ENCODE results near the gene EIF2B2.

The EIF2B2 gene

DNA sequence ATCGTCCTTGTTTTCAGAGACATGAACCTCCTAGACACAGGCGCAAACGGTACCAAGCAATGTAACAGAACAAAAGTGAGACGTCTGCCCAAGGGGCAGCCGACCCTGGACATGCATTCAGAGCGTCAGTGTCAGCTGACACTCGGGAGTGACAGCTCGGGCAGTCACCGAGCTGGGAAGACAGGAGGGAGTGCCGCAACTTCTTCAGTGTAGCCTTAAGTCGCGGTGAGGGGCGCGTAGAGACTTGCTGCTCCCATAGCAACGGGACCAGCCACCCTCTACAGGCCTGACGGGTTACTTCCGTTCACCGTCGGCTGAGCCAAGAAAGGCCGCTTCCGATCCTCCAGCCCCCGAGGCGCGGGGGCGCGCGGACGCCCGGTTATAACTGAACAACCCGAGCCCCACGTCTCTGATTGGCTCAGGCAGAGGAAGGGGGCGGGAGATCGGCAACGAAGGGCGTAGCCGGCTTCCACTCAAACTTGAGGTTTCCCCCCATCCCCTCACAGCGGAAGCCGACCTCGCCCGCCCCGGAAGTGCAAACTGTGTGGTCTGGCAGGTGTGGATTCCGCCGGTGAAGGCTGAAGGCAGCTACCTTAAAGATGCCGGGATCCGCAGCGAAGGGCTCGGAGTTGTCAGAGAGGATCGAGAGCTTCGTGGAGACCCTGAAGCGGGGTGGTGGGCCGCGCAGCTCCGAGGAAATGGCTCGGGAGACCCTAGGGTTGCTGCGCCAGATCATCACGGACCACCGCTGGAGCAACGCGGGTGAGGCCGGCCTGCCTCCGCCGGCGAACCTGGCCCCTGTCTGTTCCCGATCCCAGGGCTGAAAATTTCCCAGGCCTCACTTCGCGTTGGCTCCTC, at the start of gene EIF2B2:
Gene EIF2B2 (plus strand): TSS at position 530 of the 858 bp plus-strand sequence. CDS start 70 bp downstream, at position 600.
- peak; percentile 97 for DNase-seq (ENCODE audit: low spot score)

DNA sequence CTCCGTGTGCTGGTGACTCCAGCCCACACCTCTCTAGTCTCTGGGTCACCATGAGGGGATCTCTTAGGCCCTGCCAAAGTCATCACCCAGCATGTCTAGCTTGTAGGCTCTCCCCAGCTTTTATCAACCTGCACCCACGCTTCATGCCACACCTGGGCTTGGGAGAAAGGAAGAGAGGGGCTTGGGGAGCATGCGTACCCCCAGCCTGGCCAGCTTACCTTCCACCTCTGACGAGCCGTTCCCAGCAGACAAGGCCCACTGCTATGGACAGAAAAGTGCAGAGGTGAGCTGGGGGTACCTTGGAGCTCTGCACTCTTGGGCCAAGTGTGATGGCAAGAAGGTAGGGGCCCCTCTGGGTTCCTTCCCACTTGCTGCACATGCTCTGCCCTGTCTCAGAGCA, 49.0 kb upstream of the EIF2B2 start:
- DNase-seq (ENCODE audit: low spot score), result no peak

DNA sequence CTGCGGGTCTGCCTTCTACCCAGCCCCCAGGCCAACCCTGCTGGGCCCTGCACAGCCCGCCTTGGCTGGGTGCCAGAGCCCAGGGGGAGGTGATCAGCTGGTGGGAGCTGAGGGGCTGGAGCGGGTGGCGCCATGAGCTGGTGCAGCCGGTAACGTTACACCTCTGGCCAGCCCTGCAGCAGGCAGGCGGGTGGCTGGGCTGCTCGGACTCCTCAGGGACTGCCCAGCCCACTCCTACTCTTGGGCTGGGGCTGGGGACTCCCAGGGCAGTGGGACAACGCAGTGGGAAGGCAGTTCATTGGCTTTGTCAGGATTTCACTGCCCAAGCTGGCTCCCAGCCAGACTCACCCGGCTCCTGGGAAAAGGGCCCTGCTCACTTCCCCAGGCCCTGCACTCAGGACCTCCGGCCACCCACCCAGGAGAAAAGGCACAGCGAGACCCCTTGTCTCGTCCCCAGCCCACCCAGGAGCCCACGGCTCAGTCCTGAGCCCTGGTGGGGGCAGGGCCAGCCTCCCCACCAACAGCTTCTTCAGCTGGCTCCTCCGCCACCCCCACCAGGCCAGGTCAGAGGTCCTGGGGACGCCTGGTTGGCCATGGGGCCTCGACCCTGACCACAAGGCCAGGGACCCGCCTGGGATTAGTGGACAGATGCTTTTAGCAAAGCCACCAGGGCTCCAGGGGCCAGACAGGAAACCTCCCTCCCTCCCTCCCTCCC, 48.3 kb upstream of the EIF2B2 start:
- DNase-seq (ENCODE audit: low spot score), result no peak

DNA sequence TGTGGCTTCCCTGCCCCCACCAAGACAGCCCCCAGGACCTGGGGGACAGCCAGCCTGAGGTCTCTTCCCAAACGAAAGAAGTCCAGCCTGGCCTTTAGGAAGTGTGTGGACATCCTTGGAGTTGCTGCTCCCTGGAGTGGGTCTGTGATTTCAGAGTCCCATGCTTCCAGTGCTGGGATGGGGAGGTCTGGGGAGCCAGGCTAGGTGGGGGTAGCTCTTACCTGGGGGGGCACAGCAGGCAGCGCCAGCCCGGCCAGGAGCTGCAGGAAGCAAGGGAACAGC, 47.8 kb upstream of the EIF2B2 start:
- DNase-seq (ENCODE audit: low spot score), result no peak

DNA sequence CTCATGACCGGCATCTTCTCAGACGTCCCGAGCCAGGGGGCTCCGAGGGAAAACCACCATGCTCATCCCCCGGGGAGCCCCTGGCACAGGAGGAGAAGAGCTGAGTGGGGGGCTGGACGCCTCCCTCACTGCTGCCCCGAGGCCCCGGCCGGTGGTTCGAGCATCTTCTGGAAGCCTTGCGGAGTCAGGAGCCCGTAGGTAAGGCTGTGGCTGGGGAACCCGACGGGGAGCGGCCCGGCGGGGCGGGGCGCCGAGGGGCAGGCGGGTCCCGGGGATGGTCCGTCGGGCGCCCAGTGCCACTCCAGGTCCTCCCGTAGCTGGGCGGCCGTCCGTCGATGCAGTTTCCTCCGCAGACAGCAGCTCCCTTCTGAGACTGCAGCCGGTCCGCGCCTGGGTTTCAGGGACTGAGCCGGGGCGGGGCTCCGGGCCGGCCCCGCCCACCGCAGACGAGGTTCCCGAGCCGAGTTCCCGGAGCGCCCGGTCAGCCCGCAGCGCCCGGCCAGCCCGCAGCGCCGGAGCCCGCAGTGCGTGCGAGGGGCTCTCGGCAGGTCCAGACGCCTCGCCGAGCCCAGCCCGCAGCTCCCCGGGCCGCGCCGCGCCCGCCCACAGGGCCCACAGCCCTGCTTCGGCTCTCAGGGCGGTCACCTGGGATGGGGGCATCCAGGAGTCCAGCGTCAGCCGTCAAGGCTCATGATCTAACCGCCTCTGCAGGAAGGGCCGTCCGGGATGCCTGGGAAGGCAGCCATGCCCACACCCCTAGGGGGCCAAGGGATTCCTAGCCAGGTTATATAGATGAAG, 47.3 kb upstream of the EIF2B2 start, which contains the start of gene PGF:
Gene PGF (minus strand): TSS at position 369 of the 798 bp plus-strand sequence. CDS start 355 bp downstream, at position 14.
- no peak for DNase-seq (ENCODE audit: low spot score)

DNA sequence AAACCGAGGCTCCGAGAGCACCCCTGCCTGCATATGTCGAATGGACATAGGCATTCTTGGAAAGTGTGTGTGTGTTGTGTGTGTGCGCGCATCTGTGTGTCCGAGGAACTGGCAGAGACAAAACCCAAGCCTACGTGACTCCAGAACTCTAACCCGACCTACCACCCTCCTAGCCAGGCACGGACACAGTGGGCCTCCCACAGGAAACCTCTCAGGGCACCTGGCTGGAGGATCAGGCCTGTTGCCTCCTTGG, 46.8 kb upstream of the EIF2B2 start:
- no peak for DNase-seq (ENCODE audit: low spot score)

DNA sequence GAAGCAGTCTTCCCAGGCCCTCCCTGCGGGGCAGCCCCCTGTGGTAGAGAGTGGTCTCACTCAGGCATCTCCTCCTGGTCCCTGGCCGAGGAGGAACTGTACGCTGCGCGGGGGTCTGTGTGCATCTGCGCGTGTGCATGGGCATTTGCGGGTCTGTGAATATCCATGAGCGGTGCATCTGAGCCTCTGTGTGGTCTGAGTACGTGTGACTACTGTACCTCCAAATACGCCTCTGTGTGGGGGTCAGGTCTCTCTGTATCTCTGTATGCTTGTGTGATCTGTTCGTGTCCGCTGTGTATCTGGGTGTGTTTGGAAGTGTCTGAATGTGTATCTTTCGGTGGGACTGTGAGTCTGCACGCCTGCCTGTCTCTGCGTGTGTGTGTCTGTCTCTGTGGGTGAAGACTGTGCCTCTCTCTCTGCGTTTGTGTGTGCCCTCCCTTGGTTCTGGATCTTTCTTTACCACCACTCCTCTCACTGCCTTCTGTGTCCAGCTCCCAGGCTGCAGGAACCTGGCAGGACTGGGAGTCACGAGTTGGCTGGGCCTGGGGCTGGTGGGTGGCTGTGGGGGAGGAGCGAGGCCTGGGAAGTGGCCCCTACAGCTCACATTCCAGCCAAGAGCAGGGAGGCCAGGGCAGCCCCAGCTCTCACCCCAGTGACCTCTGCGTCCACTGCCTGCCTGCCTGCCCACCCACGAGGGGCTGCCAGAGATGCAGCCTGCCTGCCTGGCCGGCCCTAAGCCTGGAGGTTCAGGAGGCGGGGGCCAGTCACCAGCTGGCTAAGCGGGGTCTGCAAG, 46.2 kb upstream of the EIF2B2 start:
- DNase-seq (ENCODE audit: low spot score), result no peak

DNA sequence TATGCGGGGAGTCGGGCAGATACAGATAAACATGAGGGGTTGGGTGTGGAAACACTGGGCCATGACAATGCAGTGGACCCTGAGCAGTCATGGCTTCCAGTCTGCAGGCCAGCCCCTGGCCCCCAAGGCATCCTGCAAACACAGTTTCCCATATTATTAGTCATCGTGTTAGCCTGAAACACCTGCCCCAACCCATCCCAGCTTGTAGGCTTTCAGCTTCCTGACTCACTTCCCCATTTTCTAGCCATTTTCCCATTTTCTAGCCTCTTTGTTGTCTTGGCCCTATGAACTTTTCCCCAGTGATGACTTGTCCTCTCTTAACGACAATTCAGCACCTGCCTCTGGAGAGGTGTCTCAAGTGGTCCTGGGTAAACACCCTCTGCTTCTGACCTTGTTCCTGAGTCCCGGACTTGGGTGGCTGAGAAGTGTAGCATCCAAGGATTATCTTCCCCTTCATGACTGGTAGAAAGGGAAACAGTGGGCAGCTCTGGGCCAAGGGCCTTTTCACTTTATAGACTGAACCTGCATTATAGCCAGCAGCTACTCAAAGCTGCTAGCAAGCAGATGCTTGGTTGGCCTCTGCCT, 43.0 kb upstream of the EIF2B2 start:
- DNase-seq (ENCODE audit: low spot score), result no peak

DNA sequence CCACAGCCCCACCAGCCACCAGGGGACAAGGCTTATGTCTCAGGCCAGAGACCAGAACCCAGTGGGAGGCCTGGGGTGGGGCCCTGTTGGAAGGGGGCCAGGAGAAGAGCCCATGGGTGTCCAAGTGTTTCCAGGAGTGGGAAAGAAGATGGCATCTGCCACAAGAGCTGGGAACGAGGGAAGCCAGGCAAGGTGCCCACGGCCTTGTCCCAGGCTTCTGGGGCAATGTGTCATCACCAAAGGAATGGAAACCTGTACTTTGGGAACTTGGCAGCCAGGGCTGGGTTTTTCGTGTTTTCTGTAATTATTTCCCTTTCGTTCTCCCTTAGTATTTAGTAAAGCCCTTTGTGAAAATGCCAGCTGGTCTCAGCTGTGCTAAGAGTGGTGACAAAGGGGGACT, 42.0 kb upstream of the EIF2B2 start:
- DNase-seq (ENCODE audit: low spot score), result no peak

DNA sequence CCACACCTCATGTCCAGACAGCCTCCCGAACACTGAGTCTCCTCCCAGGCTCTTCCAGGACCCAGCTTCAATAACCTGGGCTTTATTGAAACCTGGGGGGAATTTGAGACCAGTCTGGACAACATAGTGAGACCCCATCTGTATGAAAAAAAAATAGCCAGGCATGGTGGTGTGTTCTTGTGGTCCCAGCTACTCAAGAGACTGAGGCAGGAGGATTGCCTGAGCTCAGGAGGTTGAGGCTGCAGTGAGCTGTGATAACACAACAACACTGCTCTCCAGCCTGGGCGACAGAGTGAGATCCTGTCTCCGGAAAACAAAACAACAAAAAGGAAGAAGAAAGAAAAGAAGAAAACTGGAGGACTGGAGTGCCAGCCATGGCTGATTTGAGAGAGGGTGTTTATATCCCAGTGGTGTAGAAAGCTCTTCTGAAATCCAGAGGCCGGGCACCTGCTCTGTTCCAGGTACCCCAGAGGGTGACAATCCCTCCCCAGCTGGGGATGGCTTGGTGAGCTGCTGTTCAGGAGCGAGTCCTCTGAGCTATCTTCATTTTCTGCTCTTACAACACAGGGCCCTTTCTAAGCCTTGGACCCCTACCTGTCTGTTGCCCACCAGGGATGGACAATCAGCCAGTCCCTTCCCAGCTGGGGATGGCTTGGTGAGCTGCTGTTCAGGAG, 41.3 kb upstream of the EIF2B2 start:
- DNase-seq (ENCODE audit: low spot score), result no peak

DNA sequence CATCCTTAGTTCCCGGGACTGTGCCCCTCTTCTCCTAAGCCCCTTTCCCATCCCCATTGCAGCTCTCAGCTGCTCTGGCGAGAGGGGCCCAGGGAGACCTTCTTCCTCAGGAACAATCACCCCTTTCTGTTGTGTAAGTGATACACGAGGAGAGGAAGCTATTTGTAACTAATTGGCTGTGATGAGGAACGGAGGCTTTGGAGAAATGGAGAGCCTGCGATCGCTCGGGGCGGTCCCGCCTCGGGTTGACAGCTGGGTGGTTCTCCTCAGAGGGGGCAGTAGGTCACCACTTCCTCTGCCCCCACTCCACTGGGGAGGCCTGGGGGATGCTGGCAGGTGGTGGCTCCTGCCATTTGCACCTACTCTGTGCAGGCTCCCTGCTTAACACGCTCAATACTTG, 40.7 kb upstream of the EIF2B2 start:
- no peak for DNase-seq (ENCODE audit: low spot score)

DNA sequence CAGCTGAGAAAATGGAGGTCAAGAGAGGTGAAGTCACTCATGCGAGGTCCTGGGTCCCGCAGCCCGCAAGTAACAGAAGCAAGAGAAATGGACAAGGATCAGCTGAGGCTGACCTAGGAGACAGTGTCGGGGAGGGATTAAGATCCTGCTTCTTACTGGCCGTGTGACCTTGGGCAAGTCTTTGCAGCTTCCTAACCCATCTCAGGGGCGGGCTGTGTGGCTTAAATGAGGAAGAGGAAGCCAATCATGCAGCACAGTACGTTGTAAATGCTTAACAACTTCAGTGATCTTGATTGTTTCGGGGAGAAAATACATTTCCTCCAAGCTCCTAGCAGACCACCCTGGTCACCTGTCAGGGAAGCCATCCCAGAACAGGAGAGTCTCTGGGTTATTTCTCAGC, 40.2 kb upstream of the EIF2B2 start:
- no peak for DNase-seq (ENCODE audit: low spot score)

DNA sequence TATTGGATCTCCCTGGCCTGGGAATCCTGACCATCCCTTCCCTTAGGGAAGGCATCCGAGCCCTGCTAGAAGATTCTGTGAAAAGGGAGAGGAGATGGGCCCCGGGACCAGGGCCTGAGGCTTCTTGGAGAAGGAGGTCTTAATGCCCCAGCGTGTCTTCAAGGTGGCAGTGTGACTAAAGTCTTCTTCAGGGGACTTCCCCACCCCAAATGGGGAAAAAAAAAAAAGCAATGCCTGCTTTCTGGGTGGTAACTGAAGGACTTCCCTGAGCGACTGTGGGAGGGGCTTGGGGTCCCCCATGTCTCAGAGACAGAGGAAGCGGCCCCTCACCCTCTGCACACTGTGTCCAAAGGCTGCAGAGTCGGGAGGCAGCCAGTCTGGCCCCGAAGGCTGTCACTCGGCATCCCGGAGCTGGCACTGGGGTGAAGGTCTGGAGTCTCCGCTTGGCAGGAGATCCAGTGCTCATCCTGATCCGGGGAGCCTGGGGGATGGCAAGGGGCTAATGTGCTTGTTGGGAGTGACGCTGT, 39.5 kb upstream of the EIF2B2 start:
- no peak for DNase-seq (ENCODE audit: low spot score)

DNA sequence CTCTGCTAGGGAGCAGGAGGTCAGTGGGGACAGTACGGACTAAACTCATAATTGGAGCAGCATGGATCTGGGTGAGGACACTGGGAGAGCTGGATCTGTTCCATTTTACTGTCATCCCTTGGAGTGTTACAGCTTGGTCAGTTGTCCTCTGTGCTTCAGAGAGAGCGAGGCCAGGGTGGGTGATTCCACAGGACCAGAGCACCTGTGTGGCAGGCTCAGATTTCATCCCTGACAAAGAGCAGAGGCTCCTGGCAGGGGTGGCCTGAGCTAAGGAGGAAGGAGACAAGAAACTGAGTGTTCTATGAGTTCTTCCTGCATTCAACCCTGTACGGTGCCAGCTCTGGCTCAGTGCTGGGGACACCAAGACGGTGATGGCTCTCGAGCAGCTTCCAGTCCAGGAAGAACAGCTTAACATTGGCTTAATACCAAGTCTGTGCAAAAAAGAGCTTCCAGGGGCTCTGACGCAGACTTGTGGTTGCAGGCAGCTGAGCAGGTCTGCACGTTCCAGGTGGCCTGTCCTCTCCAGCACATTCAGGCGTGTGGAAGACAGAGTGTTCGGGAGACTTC, 38.9 kb upstream of the EIF2B2 start:
- no peak for DNase-seq (ENCODE audit: low spot score)

DNA sequence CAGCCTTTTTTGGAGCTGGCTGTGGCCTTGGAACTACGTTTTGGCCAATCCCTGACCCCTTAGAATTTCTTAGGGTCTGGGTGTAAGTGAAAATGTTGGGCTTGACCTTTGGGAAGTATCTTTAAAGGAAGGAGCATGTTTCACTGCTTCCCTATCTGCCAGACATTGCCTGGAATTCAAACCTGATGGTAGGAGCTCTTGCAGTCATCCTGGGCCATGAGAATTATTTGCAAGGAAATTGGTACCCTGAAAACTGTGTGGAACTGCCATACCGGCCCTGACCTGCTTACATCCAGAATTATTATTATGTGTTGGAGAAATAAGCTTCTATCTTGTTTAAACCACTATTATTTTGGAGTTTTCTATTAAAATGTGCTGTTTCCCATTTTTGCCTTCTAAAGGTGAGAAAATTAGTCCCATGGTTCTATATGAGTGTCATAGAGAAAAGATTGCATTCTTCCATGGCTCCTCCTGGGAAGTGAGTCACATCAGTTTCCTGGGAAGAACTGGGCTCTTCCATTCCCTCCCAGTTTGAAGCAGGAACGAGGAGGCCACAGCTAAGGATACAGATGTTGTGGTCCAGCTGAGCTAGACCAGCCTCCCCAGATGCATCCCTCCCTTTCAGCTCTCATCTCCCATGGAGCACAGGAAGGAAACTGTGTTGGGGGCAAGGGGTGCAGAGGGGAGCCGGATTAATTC, 37.8 kb upstream of the EIF2B2 start:
- no peak for DNase-seq (ENCODE audit: low spot score)

DNA sequence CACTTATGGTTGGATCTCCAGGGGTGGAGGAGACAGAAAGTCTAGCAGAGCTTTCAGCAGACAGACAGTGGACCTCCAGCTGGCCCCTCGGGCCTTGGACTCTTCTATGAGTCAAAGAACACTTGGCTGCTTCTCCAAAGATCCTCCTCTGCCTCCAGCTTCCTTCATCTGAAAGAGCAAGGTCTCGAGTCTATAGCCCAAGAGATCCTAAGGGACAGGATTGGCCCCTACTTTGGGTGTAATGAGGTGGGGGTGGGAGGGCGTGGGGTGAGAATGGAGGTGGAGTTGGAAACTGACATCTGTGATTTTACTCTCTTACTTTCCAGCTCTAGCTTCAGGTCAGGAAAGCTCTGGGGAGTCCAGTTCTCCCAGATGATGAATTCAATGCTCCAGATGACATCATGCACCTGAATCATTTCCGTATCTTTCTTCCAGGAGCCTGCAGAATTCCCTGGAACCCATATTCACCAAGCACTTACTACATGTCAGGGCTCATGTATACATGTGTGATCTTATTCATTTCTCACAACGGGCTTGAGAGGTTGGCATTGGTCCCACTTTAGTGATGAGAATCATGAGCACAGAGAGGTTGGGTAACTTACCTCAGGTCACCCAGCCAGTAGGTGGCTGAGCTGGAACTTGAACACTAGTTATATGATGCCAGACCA, 37.1 kb upstream of the EIF2B2 start:
- no peak for DNase-seq (ENCODE audit: low spot score)

DNA sequence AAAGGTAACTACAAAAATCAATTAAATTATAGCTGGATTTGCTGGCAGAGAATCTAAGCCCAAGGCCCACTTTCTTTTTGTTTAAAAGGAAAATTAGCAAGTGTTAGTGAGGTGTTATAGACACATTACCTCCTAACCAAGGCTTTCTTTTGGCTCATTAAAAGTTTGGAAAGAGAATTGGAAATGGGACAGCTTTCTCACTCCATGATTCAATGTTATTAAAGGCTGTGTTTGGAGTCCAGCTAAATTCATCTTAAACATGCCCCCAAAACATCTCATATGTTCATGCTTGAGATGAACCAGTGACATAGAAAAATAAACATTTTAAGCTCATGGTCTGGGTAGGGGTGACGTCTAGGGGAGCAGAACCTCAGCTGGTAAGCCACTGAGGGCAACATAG, 33.9 kb upstream of the EIF2B2 start:
- DNase-seq (ENCODE audit: low spot score), result no peak

DNA sequence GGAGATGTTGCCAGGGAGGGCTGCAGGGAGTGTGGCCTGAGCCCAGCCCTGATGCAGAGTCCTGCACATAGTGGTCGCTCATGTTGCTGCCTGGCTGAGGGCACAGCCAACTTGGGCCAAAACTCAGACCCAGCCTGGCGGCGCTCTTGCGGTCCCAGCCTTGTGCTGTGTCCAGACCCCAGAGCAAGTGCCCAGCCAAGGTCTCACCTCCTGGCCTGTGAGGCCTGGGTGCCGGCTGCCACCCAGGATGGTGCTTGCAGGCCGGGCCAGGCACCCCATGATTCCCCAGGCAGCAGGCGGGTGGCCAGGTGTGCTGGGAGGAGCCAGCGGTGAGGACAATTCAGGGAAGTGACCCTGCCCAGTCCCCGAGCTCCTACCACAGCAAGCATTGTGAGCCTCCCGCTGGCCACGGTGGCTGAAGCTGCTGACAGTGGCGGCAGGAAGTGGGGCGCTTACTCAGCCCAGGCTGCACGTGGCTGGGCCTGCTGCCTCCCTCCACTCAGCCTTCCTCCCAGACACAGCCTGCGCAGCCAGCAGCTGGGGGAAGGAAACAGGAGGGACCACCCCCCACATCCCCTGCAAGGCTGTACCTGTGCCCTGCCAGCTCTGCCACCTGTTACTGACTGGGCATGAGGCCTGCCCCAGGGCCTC, 29.6 kb upstream of the EIF2B2 start:
- DNase-seq (ENCODE audit: low spot score), result no peak

DNA sequence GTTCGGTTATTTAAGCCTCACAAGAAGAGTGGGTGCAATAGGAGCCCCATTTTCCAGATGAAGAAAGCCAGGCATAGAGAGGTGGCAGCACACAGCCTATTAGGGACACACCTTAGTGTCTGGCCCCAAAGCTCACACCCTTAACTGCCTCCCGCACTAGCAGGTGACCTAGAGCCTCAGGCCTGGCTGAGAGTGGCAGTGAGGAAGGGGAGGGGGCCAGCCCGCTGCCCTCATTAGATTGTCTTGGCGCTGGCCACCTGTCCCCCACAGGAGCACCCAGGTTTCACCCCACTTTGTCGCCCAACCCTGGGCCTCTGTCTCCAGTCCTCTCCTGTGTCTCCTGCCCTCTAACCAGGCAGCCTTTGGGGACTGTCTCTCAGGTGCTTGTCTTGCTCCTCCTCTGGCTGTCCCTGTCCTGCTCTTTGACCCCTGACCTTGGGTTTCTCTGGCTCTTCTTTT, 28.8 kb upstream of the EIF2B2 start:
- no peak for DNase-seq (ENCODE audit: low spot score)

All from globus pallidus (tissue), 1 donor.